ENCODE measurements around the gene DUSP14. TPM values are rescaled to one million over a fixed set of nuclear protein-coding genes. Genes with fewer than 3 reads are reported as not detected.

DUSP14 gene
- total RNA-seq, 2 donors from 2014 or later = 2.2 to 3.0 TPM

GRCh38 chr17:37478187-37478586 lies 11.5 kb upstream of the DUSP14 start:
- no peaks in the 10 kb centered on the region for H3K36me3 ChIP-seq
- H3K27me3 ChIP-seq = no peaks in the 10 kb centered on the region
- no peak overlapping the region for H3K9ac ChIP-seq (ENCODE audit: low read depth in 2 of 2, low read length in 2 of 2)
- H3K9me3 ChIP-seq = no peaks in the 10 kb centered on the region
- no peak for DNase-seq
- H3K4me1 ChIP-seq = no peaks in the 10 kb centered on the region
- no peak for TF ChIP-seq CTCF (IDR thresholded peaks at IDR 0.05)
- no peak overlapping the region for H3K27ac ChIP-seq
- H3K4me3 ChIP-seq = no peak overlapping the region
- intact Hi-C loops (cut with DNase I) = no loop called here

GRCh38 chr17:37479025-37479424 lies 10.7 kb upstream of the DUSP14 start:
- intact Hi-C loops (cut with DNase I) = no loop called here
- no peak for TF ChIP-seq CTCF (IDR thresholded peaks at IDR 0.05)
- H3K27ac ChIP-seq = no peak overlapping the region
- H3K4me1 ChIP-seq = no peaks in the 10 kb centered on the region
- no peaks in the 10 kb centered on the region for H3K9me3 ChIP-seq
- H3K4me3 ChIP-seq = no peak overlapping the region
- no peaks in the 10 kb centered on the region for H3K27me3 ChIP-seq
- no peak overlapping the region for H3K9ac ChIP-seq (ENCODE audit: low read depth in 2 of 2, low read length in 2 of 2)
- H3K36me3 ChIP-seq = no peaks in the 10 kb centered on the region
- DNase-seq = no peak

GRCh38 chr17:37480427-37480826 lies 9.3 kb upstream of the DUSP14 start:
- no peaks in the 10 kb centered on the region for H3K36me3 ChIP-seq

GRCh38 chr17:37481001-37481665 lies 8.6 kb upstream of the DUSP14 start:
- intact Hi-C loops (cut with DNase I) = no loop called here
- H3K4me3 ChIP-seq = no peak overlapping the region
- no peak for TF ChIP-seq CTCF (IDR thresholded peaks at IDR 0.05)
- DNase-seq = no peak
- no peaks in the 10 kb centered on the region for H3K36me3 ChIP-seq
- no peaks in the 10 kb centered on the region for H3K4me1 ChIP-seq
- H3K9me3 ChIP-seq = no peaks in the 10 kb centered on the region
- no peak overlapping the region for H3K9ac ChIP-seq (ENCODE audit: low read depth in 2 of 2, low read length in 2 of 2)
- H3K27me3 ChIP-seq = no peaks in the 10 kb centered on the region
- H3K27ac ChIP-seq = no peak overlapping the region

More at GRCh38 chr17:37480427-37480826, 9.3 kb upstream of the DUSP14 start:
- Histone ChIP-seq H3K4me3 (no peak overlapping the region), H3K27me3 (no peaks in the 10 kb centered on the region), H3K27ac (no peak overlapping the region), H3K4me1 (no peaks in the 10 kb centered on the region), H3K9me3 (no peaks in the 10 kb centered on the region), H3K9ac (ENCODE audit: low read depth in 2 of 2, low read length in 2 of 2) (no peak overlapping the region)
- no peak for DNase-seq
- intact Hi-C loops (cut with DNase I) = no loop called here
- TF ChIP-seq CTCF (IDR thresholded peaks at IDR 0.05) = no peak

- Histone ChIP-seq H3K9me3 (no peaks in the 10 kb centered on the region), H3K4me3 (no peak overlapping the region), H3K9ac (ENCODE audit: low read depth in 2 of 2, low read length in 2 of 2) (no peak overlapping the region), H3K27ac (no peak overlapping the region), H3K4me1 (no peaks in the 10 kb centered on the region), H3K27me3 (no peaks in the 10 kb centered on the region), H3K36me3 (no peaks in the 10 kb centered on the region)
- DNase-seq = no peak
- intact Hi-C loops (cut with DNase I) = no loop called here
- TF ChIP-seq CTCF (IDR thresholded peaks at IDR 0.05) = no peak
Observed at GRCh38 chr17:37483311-37484039, 6.2 kb upstream of the DUSP14 start.

Measured in colonic mucosa (tissue), 4 donors.